Liver (tissue), 3 donors: Measurements from ENCODE around the gene TMEM131.

Experiments
- EGR1 ChIP-seq, 2 donors: IDR thresholded peaks; 2 replicates each; pipeline ENCODE4 v1.6.1; 2016 to 2018; ENCODE audit warnings: antibody characterized with exemption in 2 of 2, low read depth in 2 of 2
- RAD21 ChIP-seq, 2 donors: IDR thresholded peaks; 2 replicates each; pipeline ENCODE4 v1.6.1; 2016; ENCODE audit warnings: antibody characterized with exemption in 2 of 2, mild to moderate bottlenecking in 2 of 2
- TAF1 ChIP-seq: conservative IDR thresholded peaks from 2 replicates; pipeline ENCODE4 v1.6.1; 2016; ENCODE audit warnings: antibody characterized with exemption, mild to moderate bottlenecking
- TF ChIP-seq, protein P1 (sequence below): fragments of 150-350 bp; IDR thresholded peaks from 2 replicates; pipeline ENCODE4 v1.5.1; 2017; ENCODE audit warnings: improper control_type of control experiment, low read depth, low read length; ENCODE audit not compliant: missing input control
- TF ChIP-seq, protein P2 (sequence below): IDR thresholded peaks from 2 replicates; pipeline ENCODE4 v1.6.1; 2016; ENCODE audit warnings: antibody characterized with exemption
- TF ChIP-seq, protein P3 (sequence below): IDR thresholded peaks from 2 replicates; pipeline ENCODE4 v1.6.1; 2016; ENCODE audit warnings: antibody characterized with exemption
- donor health status: healthy.
- donor health status: healthy.

DNA sequence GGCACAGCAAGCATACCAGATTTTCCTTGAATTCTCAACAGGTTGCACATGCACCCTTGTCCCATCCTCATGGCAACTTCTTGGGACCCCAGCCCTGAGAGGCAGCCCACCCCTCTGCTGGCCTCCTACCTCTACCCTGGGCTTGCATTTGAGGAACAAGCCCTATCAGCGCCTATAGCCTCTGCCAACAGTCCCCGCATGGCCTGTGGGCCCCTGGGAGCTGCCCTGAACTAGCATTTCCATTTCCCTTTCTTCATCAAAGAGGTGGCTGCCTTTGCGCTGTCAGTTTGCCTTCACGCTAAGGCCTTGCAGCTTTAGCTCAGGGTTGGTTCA is 287.7 kb downstream of the TMEM131 start:
- TF ChIP-seq, protein P1, sequence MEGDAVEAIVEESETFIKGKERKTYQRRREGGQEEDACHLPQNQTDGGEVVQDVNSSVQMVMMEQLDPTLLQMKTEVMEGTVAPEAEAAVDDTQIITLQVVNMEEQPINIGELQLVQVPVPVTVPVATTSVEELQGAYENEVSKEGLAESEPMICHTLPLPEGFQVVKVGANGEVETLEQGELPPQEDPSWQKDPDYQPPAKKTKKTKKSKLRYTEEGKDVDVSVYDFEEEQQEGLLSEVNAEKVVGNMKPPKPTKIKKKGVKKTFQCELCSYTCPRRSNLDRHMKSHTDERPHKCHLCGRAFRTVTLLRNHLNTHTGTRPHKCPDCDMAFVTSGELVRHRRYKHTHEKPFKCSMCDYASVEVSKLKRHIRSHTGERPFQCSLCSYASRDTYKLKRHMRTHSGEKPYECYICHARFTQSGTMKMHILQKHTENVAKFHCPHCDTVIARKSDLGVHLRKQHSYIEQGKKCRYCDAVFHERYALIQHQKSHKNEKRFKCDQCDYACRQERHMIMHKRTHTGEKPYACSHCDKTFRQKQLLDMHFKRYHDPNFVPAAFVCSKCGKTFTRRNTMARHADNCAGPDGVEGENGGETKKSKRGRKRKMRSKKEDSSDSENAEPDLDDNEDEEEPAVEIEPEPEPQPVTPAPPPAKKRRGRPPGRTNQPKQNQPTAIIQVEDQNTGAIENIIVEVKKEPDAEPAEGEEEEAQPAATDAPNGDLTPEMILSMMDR: no peak
- TF ChIP-seq, protein P2, sequence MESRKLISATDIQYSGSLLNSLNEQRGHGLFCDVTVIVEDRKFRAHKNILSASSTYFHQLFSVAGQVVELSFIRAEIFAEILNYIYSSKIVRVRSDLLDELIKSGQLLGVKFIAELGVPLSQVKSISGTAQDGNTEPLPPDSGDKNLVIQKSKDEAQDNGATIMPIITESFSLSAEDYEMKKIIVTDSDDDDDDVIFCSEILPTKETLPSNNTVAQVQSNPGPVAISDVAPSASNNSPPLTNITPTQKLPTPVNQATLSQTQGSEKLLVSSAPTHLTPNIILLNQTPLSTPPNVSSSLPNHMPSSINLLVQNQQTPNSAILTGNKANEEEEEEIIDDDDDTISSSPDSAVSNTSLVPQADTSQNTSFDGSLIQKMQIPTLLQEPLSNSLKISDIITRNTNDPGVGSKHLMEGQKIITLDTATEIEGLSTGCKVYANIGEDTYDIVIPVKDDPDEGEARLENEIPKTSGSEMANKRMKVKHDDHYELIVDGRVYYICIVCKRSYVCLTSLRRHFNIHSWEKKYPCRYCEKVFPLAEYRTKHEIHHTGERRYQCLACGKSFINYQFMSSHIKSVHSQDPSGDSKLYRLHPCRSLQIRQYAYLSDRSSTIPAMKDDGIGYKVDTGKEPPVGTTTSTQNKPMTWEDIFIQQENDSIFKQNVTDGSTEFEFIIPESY: no peak
- TF ChIP-seq TAF1 (no peak), RAD21 (IDR thresholded peaks at IDR 0.05) (no peak), EGR1 (IDR thresholded peaks at IDR 0.05; ENCODE audit: low read depth in 2 of 2) (no peak)
- TF ChIP-seq, protein P3, sequence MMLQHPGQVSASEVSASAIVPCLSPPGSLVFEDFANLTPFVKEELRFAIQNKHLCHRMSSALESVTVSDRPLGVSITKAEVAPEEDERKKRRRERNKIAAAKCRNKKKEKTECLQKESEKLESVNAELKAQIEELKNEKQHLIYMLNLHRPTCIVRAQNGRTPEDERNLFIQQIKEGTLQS: no peak
